ENCODE measurements around the gene MARVELD1.
"Not testable (repeated sequence)": the region's sequence is repeated elsewhere in the genome, so short reads cannot be mapped to it uniquely, and the experiment has no call there.

MARVELD1 gene

GRCh38 chr10:97683556-97684367 is 29.8 kb upstream of the MARVELD1 start:
- Histone ChIP-seq H2BK120ac (ENCODE audit: low read depth, low read length) (no peak overlapping the region), H2BK15ac (replicated peaks; ENCODE audit: low read depth) (no peak overlapping the region), H3K23ac (ENCODE audit: low read length) (no peak overlapping the region), H3K79me1 (ENCODE audit: low read length) (no peaks in the 10 kb centered on the region), H3K56ac (ENCODE audit: low read length) (peak overlapping the region; percentile 30), H3K4me1 (ENCODE audit: control insufficient read depth, low read depth, low read length) (peaks cover 3% of the 10 kb centered on the region), H3K79me2 (ENCODE audit: control insufficient read depth, insufficient read depth, low read length) (no peaks in the 10 kb centered on the region), H2BK5ac (ENCODE audit: low read length) (no peak overlapping the region), H3K18ac (ENCODE audit: low read length) (no peak overlapping the region), H3K9ac (ENCODE audit: low read length) (peak overlapping the region; percentile 27), H3K4ac (ENCODE audit: low read depth, low read length) (no peak overlapping the region), H4K8ac (ENCODE audit: low read depth, low read length) (no peak overlapping the region), H4K5ac (ENCODE audit: low read length) (no peak overlapping the region), H3K27ac (ENCODE audit: low read depth, low read length) (peak overlapping the region; percentile 26), H3K27me3 (ENCODE audit: insufficient read depth, low read length, poor library complexity) (no peaks in the 10 kb centered on the region), H2AK5ac (ENCODE audit: low read length) (no peak overlapping the region), H3K4me3 (ENCODE audit: low read length) (no peak overlapping the region), H3K4me2 (ENCODE audit: low read length) (no peak overlapping the region), H3K36me3 (ENCODE audit: control insufficient read depth, insufficient read depth, low read length) (no peaks in the 10 kb centered on the region)
- peak; percentile 65 for DNase-seq
- no CpG with 5 or more reads among the region's 9 CpGs for WGBS (ENCODE audit: extremely low coverage, insufficient coverage, low lambda C conversion rate)

GRCh38 chr10:97684368-97684713 is 29.2 kb upstream of the MARVELD1 start:
- not testable (repeated sequence) for H2AK5ac ChIP-seq (ENCODE audit: low read length); H3K4ac ChIP-seq (ENCODE audit: low read depth, low read length); H2BK120ac ChIP-seq (ENCODE audit: low read depth, low read length); H3K9ac ChIP-seq (ENCODE audit: low read length); H3K79me1 ChIP-seq (ENCODE audit: low read length); H3K79me2 ChIP-seq (ENCODE audit: control insufficient read depth, insufficient read depth, low read length); H2BK15ac ChIP-seq (replicated peaks; ENCODE audit: low read depth); H3K4me1 ChIP-seq (ENCODE audit: control insufficient read depth, low read depth, low read length); H3K23ac ChIP-seq (ENCODE audit: low read length); DNase-seq; H3K36me3 ChIP-seq (ENCODE audit: control insufficient read depth, insufficient read depth, low read length); H3K18ac ChIP-seq (ENCODE audit: low read length); H3K27ac ChIP-seq (ENCODE audit: low read depth, low read length); H4K8ac ChIP-seq (ENCODE audit: low read depth, low read length); H3K4me2 ChIP-seq (ENCODE audit: low read length); H2BK5ac ChIP-seq (ENCODE audit: low read length); H4K5ac ChIP-seq (ENCODE audit: low read length); H3K27me3 ChIP-seq (ENCODE audit: insufficient read depth, low read length, poor library complexity); H3K4me3 ChIP-seq (ENCODE audit: low read length)
- WGBS (ENCODE audit: extremely low coverage, insufficient coverage, low lambda C conversion rate) = no CpG with 5 or more reads among the region's 7 CpGs
- peak overlapping the region; percentile 30 for H3K56ac ChIP-seq (ENCODE audit: low read length)

GRCh38 chr10:97684866-97685394 is 28.6 kb upstream of the MARVELD1 start:
- no peaks in the 10 kb centered on the region for H3K79me1 ChIP-seq (ENCODE audit: low read length)
- WGBS (ENCODE audit: extremely low coverage, insufficient coverage, low lambda C conversion rate) = no CpG with 5 or more reads among the region's 5 CpGs
- no peak for DNase-seq
- peaks cover 3% of the 10 kb centered on the region for H3K4me1 ChIP-seq (ENCODE audit: control insufficient read depth, low read depth, low read length)
- no peaks in the 10 kb centered on the region for H3K27me3 ChIP-seq (ENCODE audit: insufficient read depth, low read length, poor library complexity)
- no peak overlapping the region for H2BK5ac ChIP-seq (ENCODE audit: low read length)
- H3K18ac ChIP-seq (ENCODE audit: low read length) = no peak overlapping the region
- no peak overlapping the region for H3K23ac ChIP-seq (ENCODE audit: low read length)
- H3K9ac ChIP-seq (ENCODE audit: low read length) = no peak overlapping the region
- H3K4ac ChIP-seq (ENCODE audit: low read depth, low read length) = no peak overlapping the region
- H2BK120ac ChIP-seq (ENCODE audit: low read depth, low read length) = no peak overlapping the region
- H3K36me3 ChIP-seq (ENCODE audit: control insufficient read depth, insufficient read depth, low read length) = no peaks in the 10 kb centered on the region
- H3K27ac ChIP-seq (ENCODE audit: low read depth, low read length) = no peak overlapping the region
- no peak overlapping the region for H4K8ac ChIP-seq (ENCODE audit: low read depth, low read length)
- no peak overlapping the region for H3K56ac ChIP-seq (ENCODE audit: low read length)
- no peak overlapping the region for H4K5ac ChIP-seq (ENCODE audit: low read length)
- no peak overlapping the region for H2AK5ac ChIP-seq (ENCODE audit: low read length)
- H3K4me2 ChIP-seq (ENCODE audit: low read length) = no peak overlapping the region
- H2BK15ac ChIP-seq (replicated peaks; ENCODE audit: low read depth) = no peak overlapping the region
- H3K4me3 ChIP-seq (ENCODE audit: low read length) = no peak overlapping the region
- no peaks in the 10 kb centered on the region for H3K79me2 ChIP-seq (ENCODE audit: control insufficient read depth, insufficient read depth, low read length)

GRCh38 chr10:97685395-97685958 is 28.1 kb upstream of the MARVELD1 start:
- no peak overlapping the region for H2AK5ac ChIP-seq (ENCODE audit: low read length)
- H3K23ac ChIP-seq (ENCODE audit: low read length) = no peak overlapping the region
- no peak overlapping the region for H3K18ac ChIP-seq (ENCODE audit: low read length)
- H3K4me2 ChIP-seq (ENCODE audit: low read length) = no peak overlapping the region
- H3K79me2 ChIP-seq (ENCODE audit: control insufficient read depth, insufficient read depth, low read length) = no peaks in the 10 kb centered on the region
- no peak overlapping the region for H2BK120ac ChIP-seq (ENCODE audit: low read depth, low read length)
- H3K4me1 ChIP-seq (ENCODE audit: control insufficient read depth, low read depth, low read length) = peaks cover 3% of the 10 kb centered on the region
- H3K79me1 ChIP-seq (ENCODE audit: low read length) = no peaks in the 10 kb centered on the region
- H3K27me3 ChIP-seq (ENCODE audit: insufficient read depth, low read length, poor library complexity) = no peaks in the 10 kb centered on the region
- no peak overlapping the region for H3K9ac ChIP-seq (ENCODE audit: low read length)
- no peak overlapping the region for H2BK5ac ChIP-seq (ENCODE audit: low read length)
- no CpG with 5 or more reads among the region's 2 CpGs for WGBS (ENCODE audit: extremely low coverage, insufficient coverage, low lambda C conversion rate)
- no peak overlapping the region for H3K4ac ChIP-seq (ENCODE audit: low read depth, low read length)
- H3K56ac ChIP-seq (ENCODE audit: low read length) = no peak overlapping the region
- no peak overlapping the region for H2BK15ac ChIP-seq (replicated peaks; ENCODE audit: low read depth)
- no peaks in the 10 kb centered on the region for H3K36me3 ChIP-seq (ENCODE audit: control insufficient read depth, insufficient read depth, low read length)
- DNase-seq = peak; percentile 88
- H4K8ac ChIP-seq (ENCODE audit: low read depth, low read length) = no peak overlapping the region
- no peak overlapping the region for H4K5ac ChIP-seq (ENCODE audit: low read length)
- no peak overlapping the region for H3K4me3 ChIP-seq (ENCODE audit: low read length)
- H3K27ac ChIP-seq (ENCODE audit: low read depth, low read length) = no peak overlapping the region

GRCh38 chr10:97686301-97686961 is 27.1 kb upstream of the MARVELD1 start:
- Histone ChIP-seq H2BK5ac (ENCODE audit: low read length) (no peak overlapping the region), H3K4me2 (ENCODE audit: low read length) (peak overlapping the region; percentile 35), H3K23ac (ENCODE audit: low read length) (no peak overlapping the region), H3K79me1 (ENCODE audit: low read length) (no peaks in the 10 kb centered on the region), H4K8ac (ENCODE audit: low read depth, low read length) (no peak overlapping the region), H2AK5ac (ENCODE audit: low read length) (no peak overlapping the region), H4K5ac (ENCODE audit: low read length) (no peak overlapping the region), H3K56ac (ENCODE audit: low read length) (peak overlapping the region; percentile 93), H2BK15ac (replicated peaks; ENCODE audit: low read depth) (no peak overlapping the region), H3K9ac (ENCODE audit: low read length) (peak overlapping the region; percentile 86), H3K27ac (ENCODE audit: low read depth, low read length) (no peak overlapping the region), H3K36me3 (ENCODE audit: control insufficient read depth, insufficient read depth, low read length) (no peaks in the 10 kb centered on the region), H2BK120ac (ENCODE audit: low read depth, low read length) (no peak overlapping the region), H3K27me3 (ENCODE audit: insufficient read depth, low read length, poor library complexity) (no peaks in the 10 kb centered on the region), H3K4ac (ENCODE audit: low read depth, low read length) (no peak overlapping the region), H3K4me1 (ENCODE audit: control insufficient read depth, low read depth, low read length) (peaks cover 3% of the 10 kb centered on the region), H3K79me2 (ENCODE audit: control insufficient read depth, insufficient read depth, low read length) (no peaks in the 10 kb centered on the region), H3K4me3 (ENCODE audit: low read length) (peak overlapping the region; percentile 67), H3K18ac (ENCODE audit: low read length) (no peak overlapping the region)
- DNase-seq = no peak
- WGBS (ENCODE audit: extremely low coverage, insufficient coverage, low lambda C conversion rate) = no CpG with 5 or more reads among the region's 14 CpGs
